A549 (cell line): Measurements from ENCODE around the gene LARP4. TPM values are rescaled to one million over a fixed set of nuclear protein-coding genes. Genes with fewer than 3 reads are reported as not detected.
"Not testable (repeated sequence)": the region's sequence is repeated elsewhere in the genome, so short reads cannot be mapped to it uniquely, and the experiment has no call there.

Source experiments
- ATAC-seq, 2 experiments: fragments of 200-7000 bp in 1 of 2; fragments of >200 bp in 1 of 2; cut with Nextera tagmentation in 1 of 2; cut with Tn5 transposase in 1 of 2; 3 replicates each; pipeline versions ENCODE4 v1.8.0 to v1.9.1; 2018 to 2020; ENCODE audit warnings: mild to moderate bottlenecking in 1 of 2, moderate library complexity in 1 of 2
- CTCF ChIA-PET: fragments of 300-600 bp; sonication (Branson Sonifier 250); formaldehyde crosslinking; extraction: SDS; loops from one replicate; lab custom pipeline; 2021; ENCODE audit warnings: antibody characterized with exemption, inconsistent platforms; lab: Yijun Ruan, JAX
- POLR2A ChIA-PET: fragments of 350-600 bp; formaldehyde crosslinking; extraction: SDS; loops from one replicate; lab custom pipeline; 2021; ENCODE audit warnings: antibody characterized with exemption, inconsistent platforms; lab: Yijun Ruan, JAX
- DNase-seq, 2 experiments: peaks; one replicate each; pipeline versions ENCODE4 v3.0.0 to v3.0.0-alpha.2; 2011 to 2016; ENCODE audit warnings: low read depth in 1 of 2, low spot score in 1 of 2
- FAIRE-seq: peaks from 2 replicates; lab custom pipeline; 2011; peaks lifted over from hg19 to GRCh38; lab: Jason Lieb, UNC
- H3K27ac ChIP-seq, 2 experiments: fragments of >200 bp; sonication (Bioruptor Twin); formaldehyde crosslinking; 3 replicates each; pipeline ENCODE4 v1.5.1; 2016 to 2017
- H3K4me1 ChIP-seq: fragments of >200 bp; sonication (Bioruptor Twin); formaldehyde crosslinking; 3 replicates; pipeline ENCODE4 v1.6.1; 2016
- H3K4me2 ChIP-seq: fragments of >200 bp; sonication (Bioruptor Twin); formaldehyde crosslinking; 3 replicates; pipeline ENCODE4 v1.6.1; 2016
- H3K4me3 ChIP-seq: fragments of >200 bp; sonication (Bioruptor Twin); formaldehyde crosslinking; 3 replicates; pipeline ENCODE4 v1.5.1; 2016
- H3K9me3 ChIP-seq: fragments of >200 bp; sonication (Bioruptor Twin); formaldehyde crosslinking; 3 replicates; pipeline ENCODE4 v1.6.1; 2016
- BHLHE40 ChIP-seq: IDR thresholded peaks from 2 replicates; pipeline ENCODE4 v1.6.1; 2012; ENCODE audit warnings: low read depth, low read length, inconsistent platforms
- CBX2 ChIP-seq: fragments of 200-600 bp; sonication (generic); IDR thresholded peaks from 2 replicates; pipeline ENCODE4 v1.6.1; 2016; ENCODE audit warnings: low read depth, mild to moderate bottlenecking, borderline replicate concordance
- CBX8 ChIP-seq: fragments of 200-600 bp; sonication (generic); IDR thresholded peaks from 2 replicates; pipeline ENCODE4 v1.6.1; 2016
- CHD4 ChIP-seq: fragments of 200-600 bp; sonication (generic); IDR thresholded peaks from 2 replicates; pipeline ENCODE4 v1.6.1; 2016; ENCODE audit warnings: antibody characterized with exemption, mild to moderate bottlenecking, borderline replicate concordance
- E2F6 ChIP-seq: IDR thresholded peaks from 2 replicates; pipeline ENCODE4 v1.6.1; 2012; ENCODE audit warnings: low read depth, borderline replicate concordance
- EHMT2 ChIP-seq: fragments of 200-600 bp; sonication (generic); IDR thresholded peaks from 2 replicates; pipeline ENCODE4 v1.6.1; 2016; ENCODE audit warnings: antibody characterized with exemption, low read depth, mild to moderate bottlenecking, moderate library complexity
- FOSL2 ChIP-seq, 2 experiments: fragments of 450-650 bp in 1 of 2; fragments of >200 bp in 1 of 2; sonication (Bioruptor Twin) in 1 of 2; formaldehyde crosslinking; IDR thresholded peaks; 2 replicates each; pipeline versions ENCODE4 v1.5.0 to v1.6.1; 2016 to 2020; ENCODE audit warnings: mild to moderate bottlenecking in 1 of 2, moderate library complexity in 1 of 2
- HDAC2 ChIP-seq: fragments of 200-600 bp; sonication (generic); IDR thresholded peaks from 2 replicates; pipeline ENCODE4 v1.6.1; 2016
- HEYL ChIP-seq: fragments of 250-450 bp; sonication (Bioruptor Pico); IDR thresholded peaks from 2 replicates; pipeline ENCODE4 v1.8.0; 2021; ENCODE audit warnings: mild to moderate bottlenecking, moderate library complexity
- JUN ChIP-seq, 2 experiments: fragments of >200 bp; sonication (Bioruptor Twin); formaldehyde crosslinking; IDR thresholded peaks; 2 replicates in 1 of 2; 3 replicates in 1 of 2; pipeline ENCODE4 v1.6.1; 2016 to 2017
- JUNB ChIP-seq: fragments of >200 bp; sonication (Bioruptor Twin); formaldehyde crosslinking; IDR thresholded peaks from 2 replicates; pipeline ENCODE4 v1.6.1; 2016
- KDM1A ChIP-seq: fragments of 200-600 bp; sonication (generic); IDR thresholded peaks from 2 replicates; pipeline ENCODE4 v1.6.1; 2016; ENCODE audit warnings: low read depth, mild to moderate bottlenecking
- MYC ChIP-seq: IDR thresholded peaks from 2 replicates; pipeline ENCODE4 v1.6.1; 2012; ENCODE audit warnings: mild to moderate bottlenecking, inconsistent platforms, low read length, improper control_type of control experiment, borderline replicate concordance
- NFE2L2 ChIP-seq: fragments of 150-350 bp; conservative IDR thresholded peaks from 2 replicates; pipeline ENCODE4 v1.6.1; 2014; ENCODE audit warnings: low read length
- NPAS2 ChIP-seq: fragments of 250-450 bp; sonication (Bioruptor Pico); IDR thresholded peaks from 2 replicates; pipeline ENCODE4 v1.8.0; 2022; ENCODE audit warnings: mild to moderate bottlenecking, moderate library complexity, borderline replicate concordance
- NR3C1 ChIP-seq: fragments of >200 bp; sonication (Bioruptor Twin); formaldehyde crosslinking; IDR thresholded peaks from 3 replicates; pipeline ENCODE4 v1.6.1; 2017
- PBX3 ChIP-seq: IDR thresholded peaks from 2 replicates; pipeline ENCODE4 v1.6.1; 2012
- POLR2A ChIP-seq: IDR thresholded peaks from 2 replicates; pipeline ENCODE4 v1.6.1; 2012; ENCODE audit warnings: mild to moderate bottlenecking, low read length
- POLR2AphosphoS2 ChIP-seq: conservative IDR thresholded peaks from 2 replicates; pipeline ENCODE4 v1.6.1; 2012; ENCODE audit warnings: low read length, improper control_type of control experiment, inconsistent platforms
- RAD21 ChIP-seq, 2 experiments: fragments of >200 bp in 1 of 2; sonication (Bioruptor Twin) in 1 of 2; formaldehyde crosslinking in 1 of 2; IDR thresholded peaks in 1 of 2; conservative IDR thresholded peaks in 1 of 2; 2 replicates in 1 of 2; 3 replicates in 1 of 2; pipeline ENCODE4 v1.6.1; 2012 to 2018; ENCODE audit warnings: inconsistent platforms in 1 of 2
- RARB ChIP-seq: fragments of 250-450 bp; sonication (Bioruptor Pico); IDR thresholded peaks from 2 replicates; pipeline ENCODE4 v1.8.0; 2021; ENCODE audit warnings: mild to moderate bottlenecking, moderate library complexity
- RCOR1 ChIP-seq: fragments of 150-350 bp; IDR thresholded peaks from 2 replicates; pipeline ENCODE4 v1.6.1; 2014; ENCODE audit warnings: antibody characterized with exemption, low read length, low read depth
- RFX5 ChIP-seq: fragments of 450-650 bp; IDR thresholded peaks from 2 replicates; pipeline ENCODE4 v1.7.1; 2014; ENCODE audit warnings: antibody characterized with exemption, mild to moderate bottlenecking, moderate library complexity
- SMC3 ChIP-seq: fragments of >200 bp; sonication (Bioruptor Twin); formaldehyde crosslinking; IDR thresholded peaks from 3 replicates; pipeline ENCODE4 v1.6.1; 2018; ENCODE audit warnings: inconsistent platforms
- TFCP2L1 ChIP-seq: fragments of 250-450 bp; sonication (Bioruptor Pico); IDR thresholded peaks from 2 replicates; pipeline ENCODE4 v1.5.0; 2021; ENCODE audit warnings: mild to moderate bottlenecking
- TP53 ChIP-seq: fragments of 250-450 bp; sonication (Bioruptor Pico); IDR thresholded peaks from 2 replicates; pipeline ENCODE4 v1.5.0; 2021; ENCODE audit warnings: mild to moderate bottlenecking, moderate library complexity
- WGBS: methylation state at CpG from one replicate; pipeline ENCODE4 v1.1.6; 2017; ENCODE audit errors: missing lambda C conversion rate; 5-methylcytosine and 5-hydroxymethylcytosine counted together
- polyA plus RNA-seq, 4 experiments: library from polyadenylated mRNA; depleted of rRNA in 3 of 4; stranded (reverse); fragments of >200 nt; fragmentation: RNase III in 1 of 4; extraction: RNeasy Plus Mini Kit Qiagen cat#74134 plus additional on column Dnase treatment in 1 of 4; gene quantifications; 2 replicates in 3 of 4; 3 replicates in 1 of 4; pipeline ENCODE4 v1.2.3, GENCODE V29; 2011 to 2017
- TF ChIP-seq, protein P1 (sequence below): fragments of 450-650 bp; IDR thresholded peaks from 2 replicates; pipeline ENCODE4 v1.6.1; 2014; ENCODE audit warnings: antibody characterized with exemption
- TF ChIP-seq, protein P2 (sequence below): fragments of 150-350 bp; IDR thresholded peaks from 2 replicates; pipeline ENCODE4 v1.6.1; 2014; ENCODE audit warnings: low read depth, mild to moderate bottlenecking, low read length
- TF ChIP-seq, protein P3 (sequence below): fragments of 200-600 bp; sonication (generic); IDR thresholded peaks from 2 replicates; pipeline ENCODE4 v1.6.1; 2016; ENCODE audit warnings: antibody characterized with exemption, mild to moderate bottlenecking, moderate library complexity

The LARP4 gene
- polyA plus RNA-seq, 2 of the 4 experiments (the other 2 are of a cell fraction): 38.2 to 67.8 TPM

DNA sequence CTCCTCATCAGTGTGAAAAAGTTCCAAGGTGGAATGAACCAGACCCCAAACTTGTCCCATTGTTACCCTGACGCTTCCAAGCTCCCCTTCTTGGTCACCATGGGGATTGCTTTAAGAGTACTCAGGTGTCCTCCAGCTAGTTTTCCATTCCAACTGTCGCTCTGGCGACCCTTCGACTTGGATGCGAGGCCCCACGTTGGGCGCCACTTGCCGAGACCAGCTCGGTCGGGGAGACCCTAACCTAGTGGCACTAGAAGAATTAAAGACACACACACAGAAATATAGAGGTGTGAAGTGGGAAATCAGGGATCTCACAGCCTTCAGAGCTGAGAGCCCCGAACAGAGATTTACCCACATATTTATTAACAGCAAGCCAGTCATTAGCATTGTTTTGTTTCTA is 97.4 kb downstream of the LARP4 start:
- WGBS: 66% methylated on average over 11 of the region's 11 CpGs
- H3K4me1 ChIP-seq, ATAC-seq, H3K27ac ChIP-seq, H3K4me3 ChIP-seq, H3K4me2 ChIP-seq, FAIRE-seq, POLR2A ChIA-PET: not testable (repeated sequence)
- H3K9me3 ChIP-seq: peaks cover 52% of the 10 kb centered on the region
- DNase-seq: peak in 1 of 2 experiments; percentile 31
- TF ChIP-seq KDM1A: peak; percentile 65; the same call in 1 of the 2 replicates
- CTCF ChIA-PET: interaction anchor here (0.6 kb wide), 1 partner anchor 413 kb away, joined by 3 read pairs; no protein-coding TSS in a partner anchor

DNA sequence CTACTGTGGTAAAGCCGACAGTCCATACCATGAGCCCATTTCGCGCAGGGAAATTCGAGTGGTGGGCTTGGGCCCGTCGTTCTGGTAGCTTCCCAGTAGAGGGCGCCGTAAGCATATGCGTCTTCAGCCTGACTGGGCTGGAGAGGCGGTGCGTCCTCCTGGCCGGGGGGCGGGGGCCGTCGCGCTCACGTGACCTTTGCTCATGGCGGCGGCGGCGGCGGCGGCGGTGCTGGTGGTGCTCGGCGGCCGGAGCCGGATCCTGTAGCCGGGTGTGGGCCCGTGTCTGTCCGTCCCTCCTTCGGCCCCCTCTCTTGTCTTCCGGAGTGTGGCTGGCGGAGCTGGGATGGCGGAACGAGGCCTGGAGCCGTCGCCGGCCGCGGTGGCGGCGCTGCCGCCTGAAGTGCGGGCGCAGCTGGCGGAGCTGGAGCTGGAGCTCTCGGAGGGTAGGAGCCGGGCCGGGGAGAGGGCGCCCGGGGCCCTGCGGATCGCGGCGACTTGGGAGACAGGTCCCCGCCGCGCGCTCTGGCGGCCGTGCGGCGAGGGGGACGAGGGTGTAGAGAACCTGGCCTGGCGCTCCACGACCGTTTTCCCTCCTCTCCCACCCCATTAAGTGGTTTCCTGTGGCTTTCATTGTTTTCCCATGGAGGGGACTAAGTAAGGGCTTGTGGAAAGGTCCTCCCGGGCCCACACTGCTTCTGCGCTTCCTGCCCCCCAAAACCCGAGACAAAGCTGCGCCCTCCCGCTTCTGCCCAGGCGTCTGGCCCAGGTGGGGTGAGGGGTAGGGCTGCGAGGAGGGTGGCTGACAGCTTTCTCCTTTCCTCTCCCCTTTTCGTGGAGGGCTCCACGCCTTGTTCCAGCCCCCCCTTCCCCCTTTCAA is 104.4 kb downstream of the LARP4 start, which contains the start of gene DIP2B:
Gene DIP2B, plus strand, starts transcription at position 188 of the 877 bp plus-strand sequence. Its CDS starts 156 bp downstream, at position 344.
- ATAC-seq (peak; percentile 91 to 93), DNase-seq (peak; percentile 73 to 95), FAIRE-seq (no peak)
- ChIA-PET POLR2A (interaction anchor here (0.6 to 0.8 kb wide), 4 partner anchors 33 to 320 kb away, joined by 3 read pairs; partner anchors contain the start of gene ATF1), CTCF (interaction anchor here (0.6 to 8.4 kb wide), 79 partner anchors 9 to 710 kb away, joined by 3 to 182 read pairs (median 5); partner anchors contain the start of gene ATF1)
- Histone ChIP-seq H3K27ac (peak within 1 kb of the TSS; percentile 88 to 94), H3K4me1 (peaks cover 42% of the 10 kb centered on the region), H3K4me3 (peak within 1 kb of the TSS; percentile 62), H3K4me2 (peak within 1 kb of the TSS; percentile 88), H3K9me3 (peaks cover 10% of the 10 kb centered on the region)
- 2% methylated on average over 55 of the region's 77 CpGs for WGBS
- TF ChIP-seq POLR2A: peak; percentile 66
- no peak for TF ChIP-seq PBX3
- TF ChIP-seq SMC3: peak; percentile 97
- TF ChIP-seq, protein P1, sequence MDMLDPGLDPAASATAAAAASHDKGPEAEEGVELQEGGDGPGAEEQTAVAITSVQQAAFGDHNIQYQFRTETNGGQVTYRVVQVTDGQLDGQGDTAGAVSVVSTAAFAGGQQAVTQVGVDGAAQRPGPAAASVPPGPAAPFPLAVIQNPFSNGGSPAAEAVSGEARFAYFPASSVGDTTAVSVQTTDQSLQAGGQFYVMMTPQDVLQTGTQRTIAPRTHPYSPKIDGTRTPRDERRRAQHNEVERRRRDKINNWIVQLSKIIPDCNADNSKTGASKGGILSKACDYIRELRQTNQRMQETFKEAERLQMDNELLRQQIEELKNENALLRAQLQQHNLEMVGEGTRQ: peak; percentile 94
- no peak for TF ChIP-seq NR3C1
- TF ChIP-seq, protein P2, sequence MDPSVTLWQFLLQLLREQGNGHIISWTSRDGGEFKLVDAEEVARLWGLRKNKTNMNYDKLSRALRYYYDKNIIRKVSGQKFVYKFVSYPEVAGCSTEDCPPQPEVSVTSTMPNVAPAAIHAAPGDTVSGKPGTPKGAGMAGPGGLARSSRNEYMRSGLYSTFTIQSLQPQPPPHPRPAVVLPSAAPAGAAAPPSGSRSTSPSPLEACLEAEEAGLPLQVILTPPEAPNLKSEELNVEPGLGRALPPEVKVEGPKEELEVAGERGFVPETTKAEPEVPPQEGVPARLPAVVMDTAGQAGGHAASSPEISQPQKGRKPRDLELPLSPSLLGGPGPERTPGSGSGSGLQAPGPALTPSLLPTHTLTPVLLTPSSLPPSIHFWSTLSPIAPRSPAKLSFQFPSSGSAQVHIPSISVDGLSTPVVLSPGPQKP: no peak
- TF ChIP-seq EHMT2: no peak
- TF ChIP-seq E2F6: no peak
- 0 out of 2 replicates have a peak, but pooled peaks have one; percentile 10 for TF ChIP-seq BHLHE40
- TF ChIP-seq MYC: 0 out of 2 replicates have a peak, but pooled peaks have one; percentile 60
- no peak for TF ChIP-seq KDM1A
- TF ChIP-seq TP53 (CRISPR knock-in tag): no peak
- no peak for TF ChIP-seq HDAC2
- TF ChIP-seq RCOR1: 0 out of 2 replicates have a peak, but pooled peaks have one; percentile 8
- TF ChIP-seq FOSL2 (IDR thresholded peaks at IDR 0.05): no peak
- TF ChIP-seq FOSL2 (CRISPR knock-in tag; IDR thresholded peaks at IDR 0.05): peak; percentile 41
- TF ChIP-seq JUNB: no peak
- no peak for TF ChIP-seq CBX2
- TF ChIP-seq TFCP2L1: no peak
- TF ChIP-seq HEYL: no peak
- TF ChIP-seq JUN (IDR thresholded peaks at IDR 0.05): peak; percentile 48 to 80; a peak in 3 of 5 replicates
- TF ChIP-seq RAD21 (conservative IDR thresholded peaks at IDR 0.05 in 1 of 2, IDR thresholded peaks at IDR 0.05 in 1 of 2): peak; percentile 98 to 99
- no peak for TF ChIP-seq NFE2L2
- TF ChIP-seq, protein P3, sequence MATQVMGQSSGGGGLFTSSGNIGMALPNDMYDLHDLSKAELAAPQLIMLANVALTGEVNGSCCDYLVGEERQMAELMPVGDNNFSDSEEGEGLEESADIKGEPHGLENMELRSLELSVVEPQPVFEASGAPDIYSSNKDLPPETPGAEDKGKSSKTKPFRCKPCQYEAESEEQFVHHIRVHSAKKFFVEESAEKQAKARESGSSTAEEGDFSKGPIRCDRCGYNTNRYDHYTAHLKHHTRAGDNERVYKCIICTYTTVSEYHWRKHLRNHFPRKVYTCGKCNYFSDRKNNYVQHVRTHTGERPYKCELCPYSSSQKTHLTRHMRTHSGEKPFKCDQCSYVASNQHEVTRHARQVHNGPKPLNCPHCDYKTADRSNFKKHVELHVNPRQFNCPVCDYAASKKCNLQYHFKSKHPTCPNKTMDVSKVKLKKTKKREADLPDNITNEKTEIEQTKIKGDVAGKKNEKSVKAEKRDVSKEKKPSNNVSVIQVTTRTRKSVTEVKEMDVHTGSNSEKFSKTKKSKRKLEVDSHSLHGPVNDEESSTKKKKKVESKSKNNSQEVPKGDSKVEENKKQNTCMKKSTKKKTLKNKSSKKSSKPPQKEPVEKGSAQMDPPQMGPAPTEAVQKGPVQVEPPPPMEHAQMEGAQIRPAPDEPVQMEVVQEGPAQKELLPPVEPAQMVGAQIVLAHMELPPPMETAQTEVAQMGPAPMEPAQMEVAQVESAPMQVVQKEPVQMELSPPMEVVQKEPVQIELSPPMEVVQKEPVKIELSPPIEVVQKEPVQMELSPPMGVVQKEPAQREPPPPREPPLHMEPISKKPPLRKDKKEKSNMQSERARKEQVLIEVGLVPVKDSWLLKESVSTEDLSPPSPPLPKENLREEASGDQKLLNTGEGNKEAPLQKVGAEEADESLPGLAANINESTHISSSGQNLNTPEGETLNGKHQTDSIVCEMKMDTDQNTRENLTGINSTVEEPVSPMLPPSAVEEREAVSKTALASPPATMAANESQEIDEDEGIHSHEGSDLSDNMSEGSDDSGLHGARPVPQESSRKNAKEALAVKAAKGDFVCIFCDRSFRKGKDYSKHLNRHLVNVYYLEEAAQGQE: no peak
- TF ChIP-seq NPAS2 (CRISPR knock-in tag): no peak
- no peak for TF ChIP-seq CBX8
- TF ChIP-seq CHD4: no peak
- no peak for TF ChIP-seq RARB (CRISPR knock-in tag)
- TF ChIP-seq RFX5: 0 out of 2 replicates have a peak, but pooled peaks have one; percentile 45
- TF ChIP-seq POLR2AphosphoS2: no peak
